Suppressor macrophage treated with lipopolysaccharide for 4 hours (primary cell): Measurements from ENCODE around the gene DNM2.
"Not testable (repeated sequence)": the region's sequence is repeated elsewhere in the genome, so short reads cannot be mapped to it uniquely, and the experiment has no call there.

ENCODE experiments used
- DNase-seq: peaks from one replicate; pipeline ENCODE4 v3.0.0-alpha.2; 2020

The DNM2 gene

GRCh38 chr19:10839114-10840050, 121.5 kb downstream of the DNM2 start:
- DNase-seq: no peak

- no peak for DNase-seq
Measured at GRCh38 chr19:10842788-10843187, 124.9 kb downstream of the DNM2 start.

GRCh38 chr19:10846500-10847202, 128.8 kb downstream of the DNM2 start:
- no peak for DNase-seq

GRCh38 chr19:10848230-10848856, 130.5 kb downstream of the DNM2 start, which contains the start of gene C19orf38:
Gene C19orf38 (plus strand): TSS chr19:10848415. CDS start chr19:10848509, 94 bp downstream.
- DNase-seq: peak; percentile 77

GRCh38 chr19:10850631-10851030, 132.8 kb downstream of the DNM2 start:
- DNase-seq: no peak

GRCh38 chr19:10852098-10852800, 134.4 kb downstream of the DNM2 start:
- no peak for DNase-seq

GRCh38 chr19:10852941-10853340, 135.1 kb downstream of the DNM2 start:
- no peak for DNase-seq

- peak; percentile 43 for DNase-seq
Measured at GRCh38 chr19:10854350-10855089, 136.6 kb downstream of the DNM2 start.

GRCh38 chr19:10855879-10856522, 138.1 kb downstream of the DNM2 start:
- DNase-seq: peak; percentile 57

- not testable (repeated sequence) for DNase-seq
Measured at GRCh38 chr19:10856899-10857298, 139.0 kb downstream of the DNM2 start.

- no peak for DNase-seq
Measured at GRCh38 chr19:10858204-10858828, 140.4 kb downstream of the DNM2 start.

- DNase-seq: peak; percentile 93
Measured at GRCh38 chr19:10861103-10861651, 143.3 kb downstream of the DNM2 start.

- no peak for DNase-seq
Measured at GRCh38 chr19:10862561-10863106, 144.8 kb downstream of the DNM2 start.

GRCh38 chr19:10863107-10863717, 145.3 kb downstream of the DNM2 start:
- DNase-seq: peak; percentile 68

- DNase-seq: peak; percentile 86
Measured at GRCh38 chr19:10864538-10864899, 146.6 kb downstream of the DNM2 start.

GRCh38 chr19:10866495-10866894, 148.6 kb downstream of the DNM2 start:
- no peak for DNase-seq

- DNase-seq: no peak
Measured at GRCh38 chr19:10868872-10869547, 151.1 kb downstream of the DNM2 start.

GRCh38 chr19:10869872-10870311, 152.0 kb downstream of the DNM2 start:
- DNase-seq: not testable (repeated sequence)

- no peak for DNase-seq
Measured at GRCh38 chr19:10870501-10870954, 152.6 kb downstream of the DNM2 start.
